Stimulated activated CD4-positive, alpha-beta T cell treated with anti-CD3 and anti-CD28 coated beads, Interleukin-1b, Interleukin-23, amount 100 ng/mL, for 4 hours (primary cell): ENCODE data around the gene NINJ1.

Source experiments
- DNase-seq, 2 donors: peaks; one replicate each; pipeline ENCODE4 v3.0.0-alpha.2; 2020; ENCODE audit warnings: low read depth in 2 of 2

The NINJ1 gene

DNA sequence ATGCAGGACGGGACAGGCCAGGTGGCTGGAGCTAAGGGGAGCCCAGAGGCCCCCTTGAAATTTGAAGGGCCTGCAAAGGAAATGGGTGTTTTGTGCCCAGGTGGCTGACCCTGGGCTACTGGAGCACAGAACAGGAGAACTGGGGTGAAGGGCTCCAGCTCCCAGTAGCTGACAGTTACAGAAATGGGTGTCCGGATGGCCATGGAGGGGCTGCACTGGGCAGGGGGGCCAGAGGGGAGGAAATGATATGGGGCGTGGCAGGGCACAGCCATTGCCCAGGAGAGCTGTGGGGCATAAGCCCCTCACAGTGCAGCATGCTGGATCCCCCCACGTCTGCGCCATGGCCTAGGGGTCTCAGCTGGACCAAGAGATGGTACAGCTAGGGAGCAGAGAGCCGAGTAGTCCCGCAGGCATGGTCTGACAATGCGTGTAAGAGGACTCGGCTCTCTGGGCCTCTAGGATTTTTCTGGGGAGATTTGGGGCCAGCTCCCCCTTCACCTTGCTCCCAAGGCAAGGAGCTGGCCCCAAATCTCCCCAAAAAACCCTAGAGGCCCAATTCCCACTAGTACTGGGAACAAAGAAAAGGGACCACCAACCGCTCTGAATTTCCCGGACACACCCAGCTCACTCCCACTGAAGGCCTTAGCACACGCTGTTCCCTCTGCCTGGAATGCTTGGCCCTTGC, 45.9 kb downstream of the NINJ1 start:
- DNase-seq = no peak

- DNase-seq = no peak
Measured at GRCh38 chr9:93086447-93087224, 47.4 kb downstream of the NINJ1 start.

GRCh38 chr9:93085676-93086075, 48.4 kb downstream of the NINJ1 start:
- DNase-seq = no peak

- DNase-seq = no peak
Measured at GRCh38 chr9:93084471-93084881, 49.6 kb downstream of the NINJ1 start.

GRCh38 chr9:93083592-93084470, 50.2 kb downstream of the NINJ1 start:
- no peak for DNase-seq

DNA sequence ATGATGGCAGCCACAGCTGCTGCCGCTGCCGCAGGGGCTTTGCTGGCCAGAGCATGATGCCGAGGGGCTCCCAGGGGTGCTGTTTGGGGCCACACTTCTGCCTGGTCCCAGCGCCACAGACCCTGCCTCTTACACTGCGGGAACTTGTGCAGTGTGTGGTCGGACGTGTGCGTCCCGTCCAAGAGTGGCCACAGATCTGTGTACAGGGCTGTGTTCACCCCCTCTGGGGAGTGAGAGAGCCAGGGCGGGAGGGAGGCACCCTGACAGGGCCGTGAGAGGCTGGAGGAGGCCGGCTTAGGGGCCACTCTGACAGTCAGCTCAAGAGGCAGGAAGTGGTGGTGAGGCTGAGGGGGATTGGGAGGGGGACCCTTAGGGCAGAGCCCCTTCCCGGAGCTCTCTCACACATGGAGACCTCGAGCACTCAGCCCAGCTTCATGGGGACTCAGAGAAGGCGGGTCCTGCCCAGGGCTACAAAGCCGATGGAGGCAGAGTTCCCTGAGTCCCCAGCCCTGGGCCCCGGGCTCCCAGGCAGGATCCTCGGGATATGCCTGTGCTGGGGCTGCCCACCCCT, 51.1 kb downstream of the NINJ1 start:
- no peak for DNase-seq

GRCh38 chr9:93081931-93082330, 52.1 kb downstream of the NINJ1 start:
- DNase-seq = no peak

GRCh38 chr9:93081081-93081529, 52.9 kb downstream of the NINJ1 start:
- no peak for DNase-seq

- DNase-seq = no peak
Measured at GRCh38 chr9:93080406-93080805, 53.6 kb downstream of the NINJ1 start.

GRCh38 chr9:93079371-93079770, 54.7 kb downstream of the NINJ1 start:
- DNase-seq = no peak

DNA sequence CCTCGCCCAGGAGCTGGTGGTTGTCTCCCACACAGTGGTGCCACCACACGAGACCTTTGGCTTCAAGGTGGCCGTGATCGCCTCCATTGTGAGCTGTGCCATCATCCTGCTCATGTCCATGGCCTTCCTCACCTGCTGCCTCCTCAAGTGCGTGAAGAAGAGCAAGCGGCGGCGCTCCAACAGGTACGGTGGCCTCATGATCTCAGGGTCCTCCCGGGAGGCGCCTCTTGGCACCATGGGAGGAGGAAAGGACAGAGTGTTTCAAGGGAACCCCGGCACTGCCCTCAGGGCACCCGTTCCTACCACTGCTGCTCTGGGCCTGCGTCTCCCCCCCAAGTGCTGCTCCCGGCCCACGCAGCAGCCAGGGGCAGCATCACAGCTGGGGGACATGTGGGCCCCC, 56.2 kb downstream of the NINJ1 start:
- no peak for DNase-seq

DNA sequence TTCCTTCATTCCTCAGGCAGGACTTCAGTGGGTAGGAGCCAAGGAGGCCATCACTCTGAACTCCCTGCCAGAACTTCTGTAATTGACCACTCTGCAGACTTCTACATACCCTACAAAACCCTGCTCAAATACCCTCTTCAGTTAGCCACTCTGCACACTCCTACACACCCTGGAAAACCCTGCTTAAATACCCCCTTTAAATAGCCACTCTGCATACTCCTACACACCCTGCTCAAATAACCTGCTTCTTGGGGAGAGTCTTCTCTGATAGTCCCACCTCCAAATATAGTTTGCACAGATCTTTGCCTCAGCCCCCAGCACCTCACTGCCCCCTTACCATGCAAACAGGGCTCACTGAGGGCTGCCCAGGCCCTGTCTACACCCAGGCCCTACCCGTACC, 56.7 kb downstream of the NINJ1 start:
- no peak for DNase-seq

GRCh38 chr9:93076792-93077128, 57.3 kb downstream of the NINJ1 start:
- no peak for DNase-seq

DNA sequence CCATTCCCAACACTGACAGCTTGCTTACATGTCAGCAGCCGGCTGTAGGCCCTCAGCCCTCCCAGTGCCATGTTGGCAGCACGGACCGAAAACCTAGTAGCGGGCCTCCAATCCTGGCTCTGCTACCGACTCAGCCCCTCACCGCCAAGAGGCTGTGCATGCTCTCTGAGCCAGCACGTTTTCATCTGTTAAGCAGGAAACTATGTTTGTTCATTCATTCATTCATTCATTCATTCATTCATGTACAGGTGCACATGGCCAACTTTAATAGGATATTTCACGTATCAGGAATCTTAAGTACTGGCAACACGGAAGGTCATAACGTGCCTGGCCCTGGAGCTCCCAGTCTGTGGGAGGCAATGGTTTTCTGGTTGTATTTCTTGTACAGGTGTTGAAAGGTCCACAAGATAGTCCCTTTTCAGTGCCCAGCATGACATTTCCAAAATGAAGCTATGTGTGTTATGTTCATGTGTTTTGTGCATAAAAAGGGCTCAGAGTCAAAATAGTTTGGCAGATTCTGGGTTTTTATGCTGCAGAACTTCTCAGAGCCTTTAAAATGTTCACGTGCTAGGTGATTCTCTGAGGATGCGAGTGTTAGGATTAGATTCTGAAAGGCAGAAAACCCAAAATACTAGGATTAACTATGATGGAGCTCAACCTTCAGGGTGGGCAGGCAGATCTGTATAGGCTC, 57.8 kb downstream of the NINJ1 start:
- no peak for DNase-seq

DNA sequence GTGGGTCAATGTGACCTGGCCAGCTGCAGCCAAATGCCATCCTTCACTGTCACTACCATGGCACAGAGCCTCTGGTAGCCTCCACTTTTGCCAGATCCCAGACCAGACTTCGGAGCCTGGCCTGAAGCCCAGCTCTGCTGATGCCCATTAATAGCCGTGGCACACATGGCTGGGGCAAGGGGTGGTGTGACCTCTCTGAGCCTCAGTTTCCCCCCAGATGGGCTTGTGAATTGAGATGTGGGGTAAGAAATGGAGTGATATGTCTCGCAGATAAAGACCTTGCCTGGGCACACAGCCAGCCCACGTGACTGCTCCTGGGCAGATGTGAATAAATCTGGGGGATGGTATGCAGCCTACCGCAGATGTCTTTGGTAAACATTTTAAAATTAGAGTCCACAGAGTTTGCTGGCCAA, 61.7 kb downstream of the NINJ1 start:
- DNase-seq = no peak
